NCI-H2029 (cell line): ENCODE measurements around the gene IL17C.
A peak's percentile ranks its signal among the peaks of the same experiment; 100 is the strongest.

Experiments
- DNase-seq: peaks from one replicate; lab custom pipeline; 2025; lab: John Stamatoyannopoulos, UW

IL17C gene

DNA sequence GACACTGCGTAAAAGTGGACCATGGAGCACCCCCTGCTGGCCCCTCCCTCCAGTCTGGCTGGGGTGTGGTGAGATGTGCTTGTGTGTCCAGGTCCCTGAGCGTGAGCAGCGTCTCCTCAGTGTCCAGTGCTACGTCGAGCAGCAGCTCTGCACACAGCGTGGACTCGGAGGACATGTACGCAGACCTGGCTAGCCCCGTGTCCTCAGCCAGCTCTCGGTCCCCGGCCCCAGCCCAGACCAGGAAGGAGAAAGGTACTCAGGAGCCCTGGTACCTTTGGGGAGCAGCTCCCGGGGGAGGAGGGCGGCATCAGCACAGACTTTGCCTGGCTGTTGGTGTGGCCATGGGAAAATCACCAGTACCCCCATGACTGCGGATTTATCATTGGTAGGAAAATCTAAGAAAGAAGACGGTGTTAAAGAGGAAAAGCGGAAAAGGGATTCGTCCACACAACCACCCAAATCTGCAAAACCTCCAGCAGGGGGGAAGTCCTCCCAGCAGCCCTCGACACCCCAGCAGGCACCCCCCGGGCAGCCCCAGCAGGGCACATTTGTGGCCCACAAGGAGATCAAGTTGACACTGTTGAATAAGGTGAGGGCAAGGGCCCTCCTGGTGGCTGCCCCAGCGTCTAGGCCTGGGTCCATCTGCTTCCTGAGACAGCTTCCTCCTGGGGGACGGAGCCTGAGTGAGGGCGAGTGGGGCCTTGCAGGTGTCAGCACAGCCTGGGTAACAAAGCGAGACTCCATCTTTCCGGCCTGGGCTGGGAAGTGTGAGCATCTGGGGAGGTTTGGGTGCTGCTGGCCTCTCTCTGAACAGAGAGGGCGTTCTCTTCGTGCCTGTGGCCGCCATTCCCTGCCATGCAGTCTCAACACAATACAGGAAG, 10.6 kb upstream of the IL17C start:
- DNase-seq = no peak

DNA sequence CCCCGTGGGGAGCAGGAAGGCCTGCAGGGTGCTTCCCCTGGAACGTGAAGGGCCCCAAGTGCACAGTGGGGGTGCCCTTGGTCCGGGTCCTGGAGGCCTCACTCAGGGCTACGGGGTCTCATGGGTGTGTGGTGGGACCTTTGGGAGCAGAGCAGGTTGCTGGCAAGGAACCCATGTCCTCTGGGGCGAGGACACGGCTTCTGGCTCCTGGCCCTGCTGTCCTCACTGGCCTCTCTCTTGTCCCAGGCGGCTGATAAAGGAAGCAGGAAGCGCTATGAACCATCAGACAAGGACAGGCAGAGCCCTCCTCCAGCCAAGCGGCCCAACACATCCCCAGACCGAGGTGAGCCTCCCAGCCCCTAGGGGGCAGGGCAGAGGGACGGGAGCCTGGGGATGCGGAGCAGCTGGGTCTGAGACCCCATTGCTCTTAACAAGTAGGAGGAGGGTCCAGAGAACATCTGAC, 9.8 kb upstream of the IL17C start:
- DNase-seq = no peak

DNA sequence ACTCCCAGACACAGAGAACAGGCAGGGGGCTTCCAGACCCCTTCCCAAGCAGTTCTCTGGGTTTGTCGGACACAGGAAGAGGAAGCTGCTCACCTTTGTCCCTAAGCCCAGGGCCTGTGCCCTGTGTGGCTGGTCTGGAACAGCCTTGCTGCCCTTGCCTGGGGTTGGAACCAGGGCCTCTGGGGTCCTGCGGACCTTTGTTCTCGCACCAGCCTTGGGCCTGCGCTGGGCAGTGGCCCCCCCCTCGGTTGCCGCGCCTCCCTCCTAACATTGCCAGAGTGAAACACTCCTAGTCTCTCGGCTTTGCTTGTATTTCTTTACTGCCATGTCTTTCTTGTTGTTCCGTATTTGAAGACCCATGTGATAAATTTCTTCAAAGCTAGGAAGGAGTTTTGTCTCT, 8.5 kb upstream of the IL17C start:
- DNase-seq = no peak

DNA sequence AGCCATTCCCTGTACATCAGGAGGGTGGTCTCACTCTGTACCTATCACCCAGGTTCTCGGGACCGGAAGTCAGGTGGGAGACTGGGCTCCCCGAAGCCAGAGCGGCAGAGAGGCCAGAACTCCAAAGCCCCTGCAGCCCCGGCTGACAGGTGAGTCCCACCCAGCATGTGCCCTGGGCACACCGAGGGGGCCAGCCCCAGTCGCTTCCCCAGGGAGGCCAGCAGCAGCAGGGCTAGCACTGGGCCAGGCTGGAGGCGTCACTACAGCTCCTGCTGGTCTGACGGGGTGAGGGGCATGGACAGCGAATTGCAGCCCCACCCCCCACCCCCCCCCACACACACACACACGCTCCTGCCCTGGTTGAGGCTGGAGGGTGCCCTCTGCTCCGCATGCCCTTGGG, 7.9 kb upstream of the IL17C start:
- DNase-seq = no peak

DNA sequence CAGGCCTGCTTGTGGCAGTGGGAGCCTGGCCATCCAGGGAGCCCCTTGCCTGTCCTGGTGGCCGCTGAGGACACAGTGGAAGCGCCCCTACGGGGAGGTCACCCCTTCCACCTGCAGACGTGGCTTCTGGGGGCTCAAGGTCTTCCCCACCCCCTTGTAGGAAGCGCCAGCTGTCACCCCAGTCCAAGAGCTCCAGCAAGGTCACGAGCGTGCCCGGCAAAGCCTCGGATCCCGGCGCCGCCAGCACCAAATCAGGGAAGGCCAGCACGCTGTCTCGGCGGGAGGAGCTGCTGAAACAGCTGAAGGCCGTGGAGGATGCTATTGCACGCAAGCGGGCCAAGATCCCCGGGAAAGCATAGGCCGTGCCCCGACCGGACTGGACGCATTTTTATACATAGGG, 7.4 kb upstream of the IL17C start:
- no peak for DNase-seq

DNA sequence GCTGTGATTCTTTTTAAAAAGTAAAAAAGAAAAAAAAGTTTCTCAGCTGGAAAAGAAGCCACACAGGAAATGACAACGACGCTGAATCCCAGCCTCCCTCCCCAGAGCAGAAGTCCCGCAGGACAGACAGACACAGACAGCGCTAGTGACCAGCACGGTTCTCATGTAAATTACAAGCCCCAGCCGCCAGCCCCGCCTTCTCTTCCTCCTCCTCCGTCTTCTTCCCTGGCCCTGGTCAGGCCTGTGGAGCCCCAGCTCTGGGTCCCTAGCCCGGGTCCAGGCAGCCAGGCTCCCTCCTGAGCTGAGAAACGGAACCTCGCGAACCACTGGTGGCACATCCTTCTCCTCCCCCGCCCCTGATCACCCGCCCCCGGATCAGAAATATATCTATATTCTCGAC, 7.0 kb upstream of the IL17C start:
- no peak for DNase-seq

DNA sequence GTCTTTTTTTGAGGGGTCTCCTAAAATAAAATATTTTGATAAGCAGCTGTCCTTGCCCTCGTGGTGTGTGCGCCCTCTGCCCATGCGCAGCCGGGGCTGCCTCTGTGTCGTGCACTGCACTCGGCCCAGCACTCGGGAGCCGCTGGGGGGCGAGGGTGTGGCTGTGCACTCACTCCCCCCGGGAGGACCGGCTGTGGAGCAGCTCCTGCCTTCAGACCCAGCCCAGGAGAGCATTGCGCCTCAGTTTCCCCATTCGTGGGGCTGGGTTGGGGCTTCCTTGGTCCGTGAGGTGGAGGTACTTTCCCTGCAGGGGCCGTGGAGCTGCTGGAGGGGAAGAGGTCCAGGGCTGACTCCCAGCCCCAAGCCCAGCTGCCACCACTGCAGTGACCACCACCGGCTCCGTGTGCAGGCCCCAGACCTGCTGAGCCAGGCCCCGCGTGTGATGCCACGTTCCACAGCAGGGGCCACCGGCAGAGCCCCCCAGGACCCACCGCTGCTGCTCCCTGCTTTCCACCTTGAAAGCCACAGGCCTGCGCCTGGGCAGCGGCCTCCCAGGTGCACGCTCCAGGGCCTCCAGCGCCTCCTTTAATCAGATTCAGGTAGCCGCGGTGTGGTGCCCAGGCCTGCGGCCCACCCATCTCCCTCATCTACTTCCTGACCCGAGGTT, 6.3 kb upstream of the IL17C start:
- no peak for DNase-seq

DNA sequence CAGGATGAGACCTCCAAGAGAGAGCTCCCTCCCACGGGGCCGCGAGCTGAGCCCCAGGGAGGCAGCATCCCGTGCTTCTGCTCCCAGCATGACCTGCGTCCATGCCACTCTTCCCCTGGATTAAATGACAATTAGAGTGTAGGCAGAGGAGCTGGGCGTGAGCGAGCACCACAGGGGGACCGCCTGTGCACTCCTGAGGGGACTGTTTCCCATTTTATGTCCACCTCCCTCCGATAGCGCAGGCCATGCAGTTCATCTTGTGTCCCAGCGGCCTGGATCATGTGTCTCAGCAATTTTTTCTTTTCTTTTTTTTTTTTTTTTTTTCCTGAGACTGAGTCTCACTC, 5.8 kb upstream of the IL17C start:
- DNase-seq = no peak

DNA sequence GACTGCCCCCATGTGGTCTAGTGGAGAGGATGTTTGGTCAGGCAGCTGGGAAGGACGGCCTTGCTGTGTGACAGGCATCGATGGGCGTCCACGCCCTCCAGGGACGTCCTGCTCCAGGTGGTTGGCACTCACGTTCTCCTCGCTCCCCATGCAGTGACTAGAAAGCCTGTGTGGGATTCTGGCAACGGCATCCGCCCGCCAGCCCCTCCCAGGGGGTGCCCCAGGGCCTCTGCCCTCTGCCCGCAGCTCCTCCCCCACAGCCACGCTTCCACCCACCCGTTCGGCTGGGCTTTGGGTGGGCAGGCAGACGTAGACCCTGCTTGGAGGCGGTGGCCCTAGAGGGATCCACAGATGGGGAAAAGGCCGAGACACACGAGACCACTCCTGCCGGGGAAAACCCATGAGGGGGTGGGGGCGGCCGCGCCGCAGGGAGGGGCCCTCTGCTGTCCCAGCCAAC, 4.7 kb upstream of the IL17C start:
- no peak for DNase-seq

DNA sequence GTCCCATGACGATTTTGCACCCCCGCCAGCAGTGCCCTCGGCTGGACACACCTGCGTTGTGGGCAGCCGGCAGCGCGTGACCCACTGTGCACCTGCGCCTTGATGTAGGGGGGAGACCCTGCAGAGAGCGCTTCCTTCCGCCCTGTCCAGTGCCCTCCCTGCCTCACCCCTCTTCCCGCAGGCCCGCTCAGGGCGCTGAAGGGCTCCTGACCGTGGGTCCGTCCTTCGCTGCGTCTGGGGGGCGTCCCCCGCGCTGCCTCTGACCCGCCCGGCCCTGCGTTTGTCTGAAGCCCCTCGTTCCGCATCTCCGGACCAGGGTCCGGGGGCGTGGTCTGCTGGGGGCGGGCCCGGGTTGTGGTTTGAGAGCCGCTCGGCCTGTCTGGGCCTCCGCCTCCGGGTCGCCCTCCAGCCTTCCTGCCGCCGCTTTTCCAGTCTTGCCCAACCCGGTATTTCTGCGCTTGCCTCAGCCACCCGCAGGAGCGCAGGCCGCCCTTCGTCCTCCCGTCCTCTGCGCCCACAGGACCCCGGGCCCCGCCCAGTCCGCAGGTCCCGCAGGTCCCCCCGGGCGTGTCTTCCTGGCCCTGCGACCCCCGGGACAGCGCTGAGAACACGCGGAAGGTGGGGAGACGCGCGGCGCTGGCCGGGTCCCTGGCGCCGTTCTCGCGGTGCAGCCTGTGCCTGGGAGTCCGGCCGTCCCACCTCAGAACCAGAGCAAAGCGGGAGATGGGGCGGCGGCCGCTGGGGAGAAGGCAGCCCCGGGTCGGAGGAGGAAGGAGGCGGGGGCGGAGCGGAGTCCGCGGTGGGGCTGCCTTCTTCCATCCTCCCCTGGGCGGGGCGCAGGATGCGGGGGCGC, 4.0 kb upstream of the IL17C start:
- no peak for DNase-seq

DNA sequence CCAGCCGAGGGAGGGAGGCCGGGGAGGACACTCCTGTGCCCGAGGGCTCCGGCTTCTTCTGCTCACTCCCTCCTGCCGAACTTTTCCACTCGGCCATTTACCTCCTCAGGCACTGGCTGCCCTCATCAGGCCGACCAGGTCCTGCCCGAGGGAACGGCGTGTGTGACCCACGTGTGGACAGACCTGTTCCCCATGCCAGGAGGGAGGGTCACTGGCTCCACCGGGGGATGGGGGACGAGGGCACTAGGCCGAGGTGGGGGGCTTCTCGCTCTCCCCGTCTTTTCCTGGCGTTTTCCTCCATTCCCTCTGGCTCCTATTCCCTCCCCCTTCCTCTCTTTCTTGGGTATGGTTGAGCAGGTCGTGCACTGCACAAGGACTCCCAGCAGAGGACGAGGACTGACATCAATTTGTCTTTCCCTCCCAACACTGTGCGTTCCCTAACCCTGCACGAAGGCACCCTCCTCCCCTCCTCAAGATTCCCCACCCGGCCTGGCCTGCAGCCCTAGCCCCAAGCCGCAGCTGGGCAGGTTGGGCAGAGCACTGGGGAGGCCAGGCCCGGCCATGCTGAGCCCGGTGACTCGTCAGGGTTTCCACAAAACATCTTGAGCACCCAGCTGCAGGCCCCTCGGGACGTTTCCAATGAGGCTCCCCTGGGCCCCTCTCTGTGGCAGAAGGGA, 3.2 kb upstream of the IL17C start:
- DNase-seq = no peak

DNA sequence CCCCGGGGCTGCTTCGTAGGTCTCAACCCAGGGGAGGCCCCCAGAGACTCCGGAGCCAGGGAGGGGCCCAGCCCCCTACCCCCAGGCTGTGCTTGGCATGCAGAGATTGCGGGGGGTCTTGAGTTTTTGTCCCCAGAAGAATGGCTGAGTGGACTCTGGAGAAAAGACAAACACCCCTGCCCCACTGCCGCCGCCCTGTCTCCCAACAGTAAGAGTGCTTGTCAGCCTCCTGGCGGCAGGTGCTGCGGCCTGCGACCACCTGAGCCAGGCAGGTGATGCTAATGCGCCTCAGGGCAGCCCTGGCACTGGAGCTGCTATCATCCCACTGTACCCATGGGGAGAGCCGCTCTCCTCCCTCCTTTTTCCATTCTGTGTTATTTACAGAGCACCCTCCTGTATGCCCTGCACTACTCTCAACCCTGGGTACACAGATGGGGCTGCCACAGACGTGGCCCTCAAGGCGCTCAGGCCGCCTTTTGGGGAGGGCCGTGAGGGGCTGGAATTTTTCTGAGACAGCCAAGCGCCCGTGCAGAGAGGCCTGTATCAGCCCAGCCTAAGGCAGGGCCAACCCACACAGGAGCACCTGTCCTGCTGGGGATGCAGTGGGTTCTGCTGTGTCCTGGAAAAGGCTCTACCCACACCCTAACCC, 2.6 kb upstream of the IL17C start:
- DNase-seq = no peak

DNA sequence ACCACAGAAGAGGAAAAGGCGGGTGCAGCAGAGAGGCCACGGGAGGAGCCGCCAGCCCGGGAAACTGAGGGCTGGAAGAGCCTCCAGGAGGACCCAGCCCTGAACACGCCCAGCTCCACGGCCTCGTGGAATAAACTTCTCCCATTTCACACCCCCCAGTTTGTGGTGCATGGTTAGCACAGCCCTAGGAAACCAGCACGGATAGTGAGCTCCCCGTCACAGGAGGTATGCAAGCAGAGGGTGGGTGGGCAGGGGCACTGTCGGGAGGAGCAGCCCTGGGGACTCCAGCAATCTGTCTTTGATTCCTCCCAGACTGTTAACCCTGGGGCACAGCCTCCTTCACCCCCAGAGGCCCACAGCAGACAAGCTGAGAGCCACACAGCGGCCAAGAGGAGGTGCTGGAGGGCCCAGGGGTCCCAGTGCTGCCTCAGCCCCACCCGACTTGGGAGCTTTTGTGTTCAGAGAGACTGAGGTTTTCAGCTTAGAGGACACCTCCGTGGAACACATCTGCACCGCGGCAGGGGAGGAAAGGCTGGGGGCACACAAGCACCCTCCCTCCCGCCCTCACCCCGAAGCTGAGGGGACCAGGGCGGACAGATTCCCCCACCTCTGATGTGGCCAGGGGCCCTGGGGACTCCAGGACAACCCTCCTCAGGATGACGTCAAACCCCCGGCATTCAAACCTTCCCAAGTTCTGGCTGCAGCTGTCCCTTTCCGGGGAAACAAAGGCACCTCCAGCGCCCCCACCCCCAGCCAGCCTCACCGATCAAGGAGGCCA, 1.7 kb upstream of the IL17C start:
- DNase-seq = no peak

DNA sequence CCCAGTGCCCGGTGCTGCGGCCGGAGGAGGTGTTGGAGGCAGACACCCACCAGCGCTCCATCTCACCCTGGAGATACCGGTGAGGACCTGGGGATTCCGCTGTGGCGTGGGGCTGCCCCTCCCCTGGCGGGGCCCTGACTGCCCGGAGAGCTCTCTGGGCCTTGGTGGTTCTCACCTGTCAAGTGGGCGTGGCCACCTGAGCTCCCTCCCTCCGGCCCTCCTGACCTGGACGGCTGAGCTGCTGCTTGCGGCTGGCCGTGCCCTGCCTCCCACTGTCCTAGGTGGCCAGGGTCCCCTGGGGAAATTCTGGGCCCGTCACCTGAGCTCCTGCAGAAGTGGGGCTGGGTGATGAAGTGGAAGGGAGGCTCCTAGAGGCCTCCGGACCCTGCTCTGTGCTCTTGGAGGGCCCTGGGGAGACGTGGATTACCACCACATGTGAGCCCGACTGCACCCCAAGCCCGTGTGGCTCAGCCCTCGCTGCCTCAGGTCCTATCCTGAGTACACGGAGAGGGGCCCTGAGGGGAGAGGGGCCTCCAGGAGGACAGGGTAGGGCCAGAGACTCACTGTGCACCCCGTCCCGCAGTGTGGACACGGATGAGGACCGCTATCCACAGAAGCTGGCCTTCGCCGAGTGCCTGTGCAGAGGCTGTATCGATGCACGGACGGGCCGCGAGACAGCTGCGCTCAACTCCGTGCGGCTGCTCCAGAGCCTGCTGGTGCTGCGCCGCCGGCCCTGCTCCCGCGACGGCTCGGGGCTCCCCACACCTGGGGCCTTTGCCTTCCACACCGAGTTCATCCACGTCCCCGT, 1.1 kb downstream of the IL17C start:
- DNase-seq = peak; percentile 16

DNA sequence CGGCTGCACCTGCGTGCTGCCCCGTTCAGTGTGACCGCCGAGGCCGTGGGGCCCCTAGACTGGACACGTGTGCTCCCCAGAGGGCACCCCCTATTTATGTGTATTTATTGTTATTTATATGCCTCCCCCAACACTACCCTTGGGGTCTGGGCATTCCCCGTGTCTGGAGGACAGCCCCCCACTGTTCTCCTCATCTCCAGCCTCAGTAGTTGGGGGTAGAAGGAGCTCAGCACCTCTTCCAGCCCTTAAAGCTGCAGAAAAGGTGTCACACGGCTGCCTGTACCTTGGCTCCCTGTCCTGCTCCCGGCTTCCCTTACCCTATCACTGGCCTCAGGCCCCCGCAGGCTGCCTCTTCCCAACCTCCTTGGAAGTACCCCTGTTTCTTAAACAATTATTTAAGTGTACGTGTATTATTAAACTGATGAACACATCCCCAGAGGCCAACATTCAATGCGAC, 1.7 kb downstream of the IL17C start:
- no peak for DNase-seq

DNA sequence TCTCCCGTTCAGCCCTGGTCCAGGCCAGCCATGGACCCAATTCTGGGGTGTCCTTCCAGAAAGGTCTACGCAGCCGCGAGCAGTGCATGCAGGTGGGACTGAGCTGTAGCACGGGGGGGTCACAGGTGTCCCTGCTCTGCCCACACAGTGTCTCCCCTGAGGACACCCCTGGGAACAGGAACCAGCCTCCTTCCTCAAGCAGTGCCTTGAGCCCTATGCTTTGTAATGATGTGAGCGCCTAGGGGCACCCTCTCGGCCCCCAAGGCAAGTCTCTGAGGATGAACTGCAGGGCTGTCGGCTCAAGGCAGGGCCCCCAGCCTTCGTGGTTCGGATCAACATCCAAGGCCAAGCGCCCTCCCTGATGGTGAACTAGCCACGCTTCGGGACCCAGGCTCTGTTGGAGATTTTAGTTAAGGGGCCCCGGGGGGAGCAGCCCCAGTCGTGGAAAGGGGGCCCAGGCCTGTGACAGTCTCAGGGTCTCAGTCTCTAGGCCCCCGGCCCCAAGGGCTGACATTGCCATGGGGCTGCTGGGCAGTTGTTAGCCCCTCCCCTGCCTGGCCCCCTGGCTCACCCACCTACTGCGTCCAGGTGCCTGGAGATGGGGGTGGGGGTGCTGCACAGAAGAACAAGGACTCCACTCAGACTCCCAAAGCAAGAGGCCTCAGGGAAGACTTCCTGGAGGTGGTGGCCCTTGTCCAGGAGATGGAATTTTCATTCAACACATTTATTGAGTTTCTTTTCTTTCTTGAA, 2.3 kb downstream of the IL17C start:
- DNase-seq = no peak

DNA sequence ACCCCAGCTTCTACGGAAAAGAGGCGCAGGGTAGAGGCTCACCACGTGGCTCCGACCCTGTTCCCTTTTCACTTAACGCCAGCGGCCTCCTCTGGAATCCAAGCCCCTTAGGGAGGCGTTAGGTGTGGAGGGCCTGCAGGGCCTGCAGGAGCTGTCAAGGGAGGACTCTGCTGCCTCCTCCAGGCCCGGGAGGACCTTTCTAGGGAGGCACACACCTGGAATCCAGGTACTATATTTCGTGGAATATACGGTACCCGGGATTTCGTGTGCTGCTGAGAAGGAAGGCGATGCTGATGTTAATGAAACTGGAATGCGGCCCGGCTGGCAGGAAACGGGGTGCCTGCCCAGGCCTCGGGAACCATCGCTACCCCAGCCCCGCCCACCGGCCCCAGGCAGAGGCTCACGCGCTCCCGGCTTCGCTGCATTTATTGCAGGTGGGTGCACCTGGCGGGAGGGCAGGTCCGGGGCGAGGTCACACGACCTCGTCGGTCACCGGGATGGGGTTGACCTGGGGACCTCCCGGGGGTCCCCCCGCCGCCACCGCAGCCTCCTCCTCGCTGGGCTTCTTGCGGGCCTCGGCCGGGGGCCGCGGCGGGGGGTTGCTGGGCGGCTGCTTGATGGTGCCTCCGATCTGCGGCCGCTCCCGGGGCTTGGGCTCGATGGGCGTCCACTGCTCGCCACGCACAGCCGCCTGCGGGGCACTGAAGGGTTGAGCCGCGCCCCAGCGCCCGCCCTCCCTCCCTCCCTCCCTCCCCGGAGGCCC, 4.7 kb downstream of the IL17C start:
- no peak for DNase-seq

DNA sequence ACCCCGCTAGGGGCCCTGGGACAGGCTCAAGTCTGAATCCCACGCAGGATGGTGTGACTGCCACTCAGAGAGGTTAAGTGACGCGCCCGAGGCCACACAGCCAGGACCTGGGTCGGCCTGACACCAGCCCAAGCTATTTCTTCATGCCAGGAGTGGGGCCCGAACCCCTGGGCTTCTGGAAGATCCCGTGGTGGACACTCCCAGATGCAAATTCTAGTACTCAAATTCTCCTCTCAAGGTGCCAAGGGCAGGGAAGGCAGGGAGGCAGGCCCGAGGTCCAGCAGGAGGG, 5.2 kb downstream of the IL17C start:
- DNase-seq = no peak

DNA sequence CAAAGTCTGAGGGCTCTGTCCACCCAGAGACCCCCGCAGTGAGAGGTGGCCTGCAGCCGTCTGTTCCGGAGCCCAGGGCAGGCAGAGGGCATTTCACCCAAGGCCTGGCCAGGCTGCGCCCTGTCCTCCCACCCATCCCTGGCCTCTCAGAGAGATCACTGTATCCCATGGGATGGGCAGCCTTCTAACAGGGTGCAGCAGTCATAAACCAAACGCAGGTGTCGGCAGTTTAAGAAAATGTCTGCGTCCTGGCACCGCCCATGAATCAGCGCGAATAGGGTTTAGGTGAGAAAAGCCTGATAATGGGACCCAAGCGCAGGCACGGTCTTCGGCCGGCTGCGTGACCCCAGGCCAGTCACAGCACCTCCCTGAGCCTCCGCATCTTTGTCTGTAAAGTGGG, 7.1 kb downstream of the IL17C start:
- no peak for DNase-seq
